ENCODE data around the gene GNG2.

The GNG2 gene

GRCh38 chr14:51856792-51857296, 3.6 kb upstream of the GNG2 start:
- DNase-seq (ENCODE audit: low spot score): no peak

DNA sequence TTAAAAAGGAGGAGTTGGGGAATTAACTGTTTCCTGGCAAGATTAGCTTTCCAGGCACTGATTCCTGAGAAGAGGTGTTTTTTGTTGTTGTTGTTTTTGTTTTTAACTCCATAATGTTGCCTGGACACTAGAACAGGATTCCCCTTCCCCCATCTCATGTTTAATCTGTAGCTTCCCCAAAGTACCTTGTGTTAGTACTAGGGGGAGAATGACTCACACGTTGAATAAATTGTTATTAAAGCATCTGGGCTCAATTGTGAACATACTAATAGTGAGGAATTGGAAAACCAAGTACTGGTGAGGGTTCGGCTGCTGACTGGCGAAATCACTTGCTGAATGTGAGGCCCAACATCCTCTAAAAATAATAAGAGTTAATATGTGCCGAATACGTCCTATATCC, 1.3 kb upstream of the GNG2 start:
- no peak for DNase-seq (ENCODE audit: low spot score)

GRCh38 chr14:51860825-51861499, 550 bp downstream of the GNG2 start:
- DNase-seq (ENCODE audit: low spot score): no peak

DNA sequence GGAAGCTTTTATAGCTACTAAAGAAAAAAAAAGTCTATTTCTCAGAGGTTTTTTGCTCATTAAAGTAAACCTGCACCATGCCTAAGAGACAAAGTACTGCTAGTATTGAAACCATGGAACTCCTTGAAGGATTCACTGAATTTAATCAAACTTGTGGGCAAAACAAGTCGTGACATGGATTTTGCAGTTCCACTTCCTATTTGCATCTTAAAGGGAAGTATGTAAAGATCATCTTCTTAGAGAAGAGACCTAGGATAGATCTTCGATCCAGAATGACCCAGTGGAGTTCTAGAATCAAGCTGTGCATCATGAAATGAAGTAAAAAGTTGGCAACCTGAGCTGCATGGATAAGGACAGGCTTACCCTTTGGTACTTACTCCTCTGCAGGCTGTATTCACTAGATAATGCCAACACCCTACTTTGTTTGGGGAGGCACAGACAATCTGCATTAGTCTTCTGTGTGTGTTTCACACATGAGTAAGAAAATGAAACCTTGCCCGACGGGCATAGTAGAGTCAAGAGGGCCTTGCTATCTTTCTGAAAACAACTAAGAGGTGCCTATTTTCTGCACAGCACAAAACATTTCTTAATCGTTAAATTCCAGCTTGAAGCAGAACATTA, 1.9 kb downstream of the GNG2 start:
- DNase-seq (ENCODE audit: low spot score): no peak

DNA sequence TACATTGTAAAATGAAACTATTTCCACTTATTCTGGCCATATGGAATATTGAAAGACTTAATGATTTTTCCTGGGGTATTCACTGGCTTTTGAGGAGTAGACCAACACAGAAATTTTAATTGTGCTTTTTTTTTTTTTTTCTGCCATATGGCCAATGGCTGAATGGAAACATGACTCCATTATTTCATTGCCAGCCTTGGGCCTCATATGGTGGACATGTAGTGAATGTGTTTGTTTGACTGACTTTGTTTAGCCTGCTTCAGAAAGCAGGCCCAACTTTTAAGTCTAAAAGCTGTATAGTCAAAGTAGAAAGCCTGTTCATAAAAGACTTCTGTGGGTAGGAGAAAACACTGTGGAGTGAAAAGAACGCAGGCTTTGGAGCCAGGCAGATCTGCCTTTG, 2.4 kb downstream of the GNG2 start:
- no peak for DNase-seq (ENCODE audit: low spot score)

DNA sequence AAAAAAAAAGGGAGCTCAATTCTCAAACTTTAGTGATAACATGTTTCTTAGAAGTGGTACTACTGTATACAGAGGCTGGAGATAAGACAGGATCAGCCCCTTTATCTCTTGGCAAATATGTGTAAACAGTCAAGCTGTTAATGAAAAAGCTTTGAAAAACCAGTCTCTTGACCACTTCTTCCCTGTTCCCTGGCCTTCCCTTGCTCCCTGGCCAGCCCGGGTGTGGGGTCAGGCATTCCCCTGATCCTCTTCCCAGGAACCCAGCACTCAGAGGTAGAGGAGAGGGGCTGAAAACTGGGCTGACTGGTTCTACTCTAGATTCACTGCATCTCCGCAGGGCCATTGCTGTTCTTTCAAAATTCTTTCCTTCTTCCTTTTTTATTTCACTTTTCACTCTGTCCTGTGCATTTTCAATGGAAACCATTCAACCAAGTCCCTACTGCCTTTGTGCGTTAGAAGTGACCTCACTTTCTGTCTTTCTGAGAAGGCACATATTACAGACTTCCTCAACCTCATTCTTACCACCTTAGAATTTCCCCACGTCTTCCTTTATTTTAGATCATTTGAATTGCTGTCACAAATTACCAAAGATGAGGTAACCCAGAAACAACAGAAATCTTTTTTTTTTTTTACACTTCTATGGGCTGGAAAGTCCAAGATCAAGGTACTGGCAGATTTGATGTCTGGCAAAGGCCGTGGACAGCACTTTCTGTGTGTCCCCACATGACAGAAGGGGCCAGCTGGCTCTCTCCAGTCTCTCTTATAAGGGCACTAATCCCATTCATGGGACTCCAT, 5.7 kb downstream of the GNG2 start:
- no peak for DNase-seq (ENCODE audit: low spot score)

GRCh38 chr14:51867741-51868140, 7.3 kb downstream of the GNG2 start:
- no peak for DNase-seq (ENCODE audit: low spot score)

DNA sequence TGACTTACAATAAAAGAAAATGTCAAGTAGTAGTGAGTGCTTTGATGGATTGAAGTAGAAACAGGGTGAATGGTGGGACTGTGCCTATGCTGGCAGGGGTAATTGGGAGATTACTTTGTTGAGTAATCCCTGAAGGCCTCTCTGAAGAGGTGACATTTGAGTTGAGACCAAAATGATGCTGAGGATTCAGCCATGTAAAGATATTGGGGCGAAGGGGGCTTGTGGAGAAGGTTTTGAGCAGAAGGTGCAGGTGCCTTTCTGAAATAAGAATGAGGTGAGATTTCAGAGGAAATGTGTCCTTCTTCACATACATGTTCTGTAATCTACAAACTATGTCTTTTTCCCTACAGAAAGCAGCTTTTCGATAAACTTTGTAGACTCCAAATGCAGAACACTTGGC, 8.0 kb downstream of the GNG2 start:
- DNase-seq (ENCODE audit: low spot score): no peak

DNA sequence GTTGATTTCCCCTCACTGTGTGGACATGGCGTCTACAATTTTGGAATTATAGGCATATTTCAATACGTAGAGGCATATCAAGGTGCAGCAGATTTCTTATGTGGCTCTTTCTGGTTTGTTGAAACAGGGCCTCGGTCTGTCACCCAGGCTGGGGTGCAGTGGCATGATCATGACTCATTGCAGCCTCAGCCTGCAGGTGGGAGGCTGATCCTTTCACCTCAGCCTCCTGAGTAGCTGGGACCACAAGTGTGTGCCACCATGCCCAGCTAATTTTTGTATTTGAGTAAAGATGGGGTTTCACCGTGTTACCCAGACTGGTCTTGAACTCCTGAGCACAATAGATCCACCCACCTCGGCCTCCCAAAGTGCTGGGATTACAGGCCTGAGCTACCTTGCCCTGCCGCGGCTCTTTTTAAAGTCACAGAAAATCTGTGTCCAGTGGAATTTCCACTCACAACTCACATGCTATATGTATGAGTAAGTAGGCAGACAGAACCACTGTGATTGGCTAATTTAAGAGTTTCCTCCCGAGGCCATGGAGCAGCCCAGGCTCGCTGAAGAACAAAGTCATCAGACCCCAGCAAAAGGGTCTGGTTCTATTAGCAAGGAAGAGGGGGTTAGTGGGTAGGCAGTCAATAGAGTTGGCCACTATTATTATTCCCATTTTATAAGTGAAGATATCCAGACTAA, 9.1 kb downstream of the GNG2 start:
- DNase-seq (ENCODE audit: low spot score): no peak

GRCh38 chr14:51870606-51871005, 10.2 kb downstream of the GNG2 start:
- DNase-seq (ENCODE audit: low spot score): no peak

GRCh38 chr14:51871846-51872245, 11.4 kb downstream of the GNG2 start:
- no peak for DNase-seq (ENCODE audit: low spot score)

GRCh38 chr14:51872396-51872795, 12.0 kb downstream of the GNG2 start:
- DNase-seq (ENCODE audit: low spot score): no peak

DNA sequence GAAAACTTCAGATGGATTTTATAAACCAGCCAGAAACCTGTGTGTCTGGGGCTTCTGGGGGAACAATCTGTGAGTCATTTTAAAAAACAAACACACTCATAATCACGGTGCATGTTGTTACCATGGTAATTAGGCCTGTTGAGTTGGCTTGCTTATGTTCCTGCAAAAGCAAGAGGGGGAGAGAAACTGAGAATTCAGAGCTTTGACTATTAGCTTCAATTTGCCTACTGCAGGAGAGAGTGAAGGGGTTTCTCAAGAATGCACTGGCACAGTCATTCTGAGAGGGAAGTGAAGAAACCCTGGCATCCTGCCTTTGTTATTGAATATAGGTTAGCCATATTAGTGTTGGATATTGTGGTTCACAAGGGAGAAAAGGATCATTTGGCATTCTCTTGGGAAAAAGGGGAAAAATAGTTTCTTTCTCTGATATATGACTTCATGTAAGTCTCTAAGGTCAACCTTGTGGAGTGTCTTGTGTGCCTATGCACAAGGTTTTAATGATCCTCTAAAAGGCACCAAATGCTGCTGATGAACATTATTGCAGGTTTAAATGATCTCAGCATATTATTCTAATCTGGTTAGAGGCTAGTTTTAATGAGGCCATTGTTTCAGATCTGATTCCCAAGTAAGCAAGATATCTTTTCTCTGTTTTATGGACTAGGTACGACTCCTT, 12.9 kb downstream of the GNG2 start:
- DNase-seq (ENCODE audit: low spot score): peak; percentile 16

- DNase-seq (ENCODE audit: low spot score): no peak
These were observed 17.4 kb downstream of the GNG2 start for GRCh38 chr14:51877810-51878209.

DNA sequence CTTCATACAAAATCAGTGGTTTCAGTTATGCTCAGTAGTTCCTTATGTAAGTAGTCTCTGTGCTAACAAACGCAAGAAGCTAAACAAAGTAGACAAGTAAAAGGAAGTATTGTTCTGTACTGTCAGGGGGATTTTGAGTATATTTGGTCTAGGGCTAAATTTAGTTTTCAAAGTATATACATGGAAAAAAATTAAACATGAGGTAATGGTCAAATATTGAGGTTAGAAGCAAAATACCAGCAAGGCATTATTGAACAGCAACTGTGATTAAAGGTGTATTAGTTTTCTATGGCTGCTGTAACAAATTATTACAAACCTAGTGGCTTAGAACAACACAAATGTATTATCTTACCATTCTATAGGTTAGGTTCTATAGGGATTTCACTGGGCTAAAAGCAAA, 18.8 kb downstream of the GNG2 start:
- no peak for DNase-seq (ENCODE audit: low spot score)

DNA sequence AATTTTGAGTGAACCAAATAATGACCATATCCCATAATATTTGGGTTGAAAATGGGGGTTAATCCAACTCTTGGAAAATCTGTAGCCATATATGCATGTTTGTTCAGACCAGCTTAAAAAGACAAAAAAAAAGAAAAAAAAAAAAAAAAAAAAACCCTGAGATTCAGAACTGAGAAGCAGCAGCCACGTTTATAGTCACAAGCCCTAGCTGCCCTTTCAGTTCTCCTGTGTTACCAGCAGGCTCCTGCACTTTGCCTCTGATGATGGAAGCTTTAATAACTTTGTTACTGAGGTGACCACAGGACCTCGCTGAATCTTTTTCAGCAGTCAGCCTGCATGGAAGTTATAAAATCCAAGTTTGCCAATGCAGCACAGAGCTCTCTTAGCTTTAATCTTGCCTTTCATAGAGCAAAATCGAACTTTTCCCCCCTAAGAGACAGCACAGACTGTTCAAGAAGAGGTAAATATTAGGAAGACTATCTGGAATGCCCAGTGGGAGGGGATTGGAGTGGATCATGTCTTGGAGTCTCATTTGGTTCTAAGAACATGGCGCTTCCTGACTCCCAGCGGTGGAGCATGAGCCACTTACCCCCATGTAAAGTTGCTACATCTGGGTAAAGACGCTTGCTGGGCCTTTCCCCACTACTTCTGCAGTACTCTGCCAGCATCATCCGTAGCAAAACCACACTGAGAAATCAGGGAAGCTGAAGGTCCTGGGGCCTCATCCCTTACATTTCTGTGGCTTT, 20.6 kb downstream of the GNG2 start:
- no peak for DNase-seq (ENCODE audit: low spot score)

GRCh38 chr14:51881636-51882035, 21.2 kb downstream of the GNG2 start:
- no peak for DNase-seq (ENCODE audit: low spot score)

GRCh38 chr14:51883232-51883631, 22.8 kb downstream of the GNG2 start:
- DNase-seq (ENCODE audit: low spot score): no peak

DNA sequence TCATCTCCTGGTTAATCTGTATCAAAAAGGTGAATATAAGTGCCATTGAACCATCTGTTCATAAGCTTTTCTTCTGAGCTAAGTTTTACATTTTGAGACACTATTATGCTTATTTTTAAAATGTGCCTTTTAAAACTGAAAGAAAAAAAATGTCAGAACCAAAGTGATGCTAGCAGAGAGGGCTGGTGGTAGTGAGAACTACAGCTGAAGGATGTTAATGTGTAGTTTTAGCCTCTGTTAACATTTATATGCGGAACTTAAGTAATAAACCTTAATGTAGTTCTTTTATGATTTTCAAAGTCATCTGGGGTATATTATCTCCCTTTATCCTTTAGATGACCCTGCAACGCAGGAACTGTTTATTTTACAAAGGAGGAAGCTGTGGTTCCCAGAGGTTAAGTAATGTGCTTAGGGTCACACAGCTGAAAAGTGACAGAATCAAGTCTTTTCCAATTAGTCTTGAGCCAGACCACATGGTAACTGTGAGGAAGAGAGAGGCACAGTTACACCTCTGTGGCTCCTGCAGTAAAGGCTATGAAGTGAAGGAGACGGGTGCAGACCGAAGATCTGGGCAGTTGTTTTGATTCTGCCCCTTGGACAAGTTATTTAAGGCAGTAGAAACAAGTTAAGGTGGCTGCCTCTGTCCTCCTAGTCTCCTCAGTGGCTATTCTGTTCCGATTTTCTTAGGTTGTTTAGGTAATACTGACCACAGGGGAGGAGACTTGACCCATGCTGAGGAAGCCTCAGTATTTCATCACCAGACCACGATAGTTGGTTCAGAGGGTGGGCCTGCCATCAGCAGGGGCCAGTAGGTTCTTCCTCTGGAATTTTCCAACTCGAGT, 23.9 kb downstream of the GNG2 start:
- DNase-seq (ENCODE audit: low spot score): no peak

DNA sequence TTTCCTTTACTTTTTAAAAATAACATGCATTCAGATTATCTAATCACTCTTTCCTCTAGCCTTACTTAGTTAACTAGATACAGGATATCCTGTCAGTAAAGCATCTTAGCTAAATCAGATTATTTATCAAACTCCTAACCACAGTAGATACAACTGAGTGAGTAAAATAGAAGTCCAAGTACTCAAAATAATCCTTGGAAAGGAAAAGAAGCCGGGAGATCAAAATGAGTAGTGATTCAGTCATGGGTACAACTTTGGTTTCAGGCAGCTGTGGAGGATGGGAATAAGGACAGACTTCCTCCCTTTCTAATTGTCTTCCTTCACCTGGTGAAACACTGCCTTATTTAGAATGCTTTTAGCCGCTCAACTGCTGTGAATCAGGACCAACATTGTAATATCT, 29.4 kb downstream of the GNG2 start:
- DNase-seq (ENCODE audit: low spot score): no peak

Measured in LoVo (cell line).